GM21423 (cell line): Measurements from ENCODE around the gene GOT1.

Experiments used
- ATAC-seq: cut with Tn5 transposase; IDR thresholded peaks from one replicate; pipeline ENCODE4 v1.9.1; 2021; ENCODE audit warnings: mild to moderate bottlenecking, moderate library complexity; ENCODE audit not compliant: unreplicated experiment

GOT1 gene

GRCh38 chr10:99430451-99431189, at the start of gene GOT1:
Gene GOT1 (minus strand): TSS chr10:99430624. CDS start chr10:99430565, 59 bp downstream.
- ATAC-seq, result peak; percentile 93

GRCh38 chr10:99470327-99470726, 39.9 kb upstream of the GOT1 start:
- no peak for ATAC-seq

- no peak for ATAC-seq
Measured at GRCh38 chr10:99467236-99467999, 37.0 kb upstream of the GOT1 start.

- ATAC-seq, result no peak
Measured at GRCh38 chr10:99466632-99467223, 36.3 kb upstream of the GOT1 start.

GRCh38 chr10:99461230-99461629, 30.8 kb upstream of the GOT1 start:
- no peak for ATAC-seq

- no peak for ATAC-seq
Measured at GRCh38 chr10:99460070-99460469, 29.6 kb upstream of the GOT1 start.

- ATAC-seq, result no peak
Measured at GRCh38 chr10:99459217-99459616, 28.8 kb upstream of the GOT1 start.

GRCh38 chr10:99457813-99458212, 27.4 kb upstream of the GOT1 start:
- ATAC-seq, result no peak

GRCh38 chr10:99456931-99457288, 26.5 kb upstream of the GOT1 start:
- ATAC-seq, result no peak

- no peak for ATAC-seq
Measured at GRCh38 chr10:99456207-99456930, 25.9 kb upstream of the GOT1 start.

- ATAC-seq, result no peak
Measured at GRCh38 chr10:99451981-99452380, 21.6 kb upstream of the GOT1 start.

GRCh38 chr10:99451499-99451788, 21.0 kb upstream of the GOT1 start:
- ATAC-seq, result no peak

- no peak for ATAC-seq
Measured at GRCh38 chr10:99450624-99451498, 20.4 kb upstream of the GOT1 start.

GRCh38 chr10:99450156-99450555, 19.7 kb upstream of the GOT1 start:
- no peak for ATAC-seq

GRCh38 chr10:99449023-99449422, 18.6 kb upstream of the GOT1 start:
- ATAC-seq, result no peak

- no peak for ATAC-seq
Measured at GRCh38 chr10:99444383-99445045, 14.1 kb upstream of the GOT1 start.

GRCh38 chr10:99443500-99443899, 13.1 kb upstream of the GOT1 start:
- no peak for ATAC-seq

- ATAC-seq, result no peak
Measured at GRCh38 chr10:99442394-99442793, 12.0 kb upstream of the GOT1 start.

- ATAC-seq, result no peak
Measured at GRCh38 chr10:99438890-99439289, 8.5 kb upstream of the GOT1 start.

GRCh38 chr10:99435986-99436638, 5.7 kb upstream of the GOT1 start:
- ATAC-seq, result no peak
